ENCODE results near the gene ZBTB5.
"Not testable (repeated sequence)": the region's sequence is repeated elsewhere in the genome, so short reads cannot be mapped to it uniquely, and the experiment has no call there.

Gene ZBTB5, protein sequence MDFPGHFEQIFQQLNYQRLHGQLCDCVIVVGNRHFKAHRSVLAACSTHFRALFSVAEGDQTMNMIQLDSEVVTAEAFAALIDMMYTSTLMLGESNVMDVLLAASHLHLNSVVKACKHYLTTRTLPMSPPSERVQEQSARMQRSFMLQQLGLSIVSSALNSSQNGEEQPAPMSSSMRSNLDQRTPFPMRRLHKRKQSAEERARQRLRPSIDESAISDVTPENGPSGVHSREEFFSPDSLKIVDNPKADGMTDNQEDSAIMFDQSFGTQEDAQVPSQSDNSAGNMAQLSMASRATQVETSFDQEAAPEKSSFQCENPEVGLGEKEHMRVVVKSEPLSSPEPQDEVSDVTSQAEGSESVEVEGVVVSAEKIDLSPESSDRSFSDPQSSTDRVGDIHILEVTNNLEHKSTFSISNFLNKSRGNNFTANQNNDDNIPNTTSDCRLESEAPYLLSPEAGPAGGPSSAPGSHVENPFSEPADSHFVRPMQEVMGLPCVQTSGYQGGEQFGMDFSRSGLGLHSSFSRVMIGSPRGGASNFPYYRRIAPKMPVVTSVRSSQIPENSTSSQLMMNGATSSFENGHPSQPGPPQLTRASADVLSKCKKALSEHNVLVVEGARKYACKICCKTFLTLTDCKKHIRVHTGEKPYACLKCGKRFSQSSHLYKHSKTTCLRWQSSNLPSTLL

DNA sequence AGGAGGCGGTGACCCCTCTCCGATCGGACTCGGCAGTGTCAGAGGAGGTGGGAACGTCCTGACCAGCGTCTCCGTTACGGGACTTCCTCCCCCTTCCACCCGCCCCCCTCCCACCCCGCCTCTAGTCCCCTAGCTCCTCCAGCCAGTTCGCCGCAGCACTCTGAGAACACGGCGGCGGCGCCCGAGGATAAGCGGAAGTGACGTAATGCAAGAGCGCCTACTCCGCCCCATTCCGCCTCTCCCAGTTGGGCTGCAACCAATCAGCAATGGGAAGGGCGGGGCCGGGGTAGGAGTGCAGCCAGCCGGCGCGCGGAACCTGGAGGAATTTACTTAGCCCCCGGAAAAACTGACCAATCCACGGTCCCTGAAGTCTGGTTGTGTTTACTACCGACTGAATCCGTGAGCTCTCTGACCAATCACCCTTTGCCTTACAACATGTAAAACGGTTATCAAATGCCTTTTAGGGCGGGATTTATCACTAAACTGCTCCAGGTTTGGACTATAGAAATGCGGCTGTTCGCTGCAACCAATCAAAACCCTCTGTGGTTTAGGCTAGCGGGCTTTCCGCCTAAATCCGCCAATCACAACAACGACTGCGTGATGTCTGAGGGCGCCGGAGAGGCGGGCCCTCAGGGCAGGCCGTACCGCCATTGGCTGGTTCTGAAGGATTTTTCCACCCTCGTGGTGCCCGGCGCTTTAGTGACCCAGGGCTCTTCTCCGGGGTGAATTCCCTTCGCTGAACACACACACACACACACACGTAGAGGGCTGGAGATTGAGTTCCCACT is at the start of gene ZBTB5:
ZBTB5 (minus strand) TSS at position 202 of the 788 bp plus-strand sequence. CDS start 22,899 bp downstream, outside the sequence.
- peak; percentile 99 for DNase-seq

DNA sequence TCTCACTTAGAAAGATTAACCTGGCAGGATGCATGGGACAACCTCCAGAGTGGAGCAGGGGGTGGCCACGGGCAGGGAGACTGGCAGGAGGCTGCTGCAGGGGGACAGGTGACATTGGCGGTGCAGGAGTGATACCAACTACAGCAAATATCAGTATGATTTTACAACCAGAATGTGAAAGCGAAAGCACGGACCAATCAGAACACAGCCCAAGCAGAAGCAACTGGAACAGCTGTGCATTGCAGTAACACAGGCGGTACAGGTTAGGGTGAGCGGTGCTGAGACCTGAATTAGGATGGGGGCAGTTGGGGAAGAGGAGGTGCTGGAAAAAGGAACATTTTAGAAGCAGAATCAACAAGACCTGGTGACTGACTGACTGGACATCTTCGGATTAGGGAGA is 49.7 kb upstream of the ZBTB5 start:
- no peak for DNase-seq

GRCh38 chr9:37514415-37514814 is 49.2 kb upstream of the ZBTB5 start:
- not testable (repeated sequence) for DNase-seq

DNA sequence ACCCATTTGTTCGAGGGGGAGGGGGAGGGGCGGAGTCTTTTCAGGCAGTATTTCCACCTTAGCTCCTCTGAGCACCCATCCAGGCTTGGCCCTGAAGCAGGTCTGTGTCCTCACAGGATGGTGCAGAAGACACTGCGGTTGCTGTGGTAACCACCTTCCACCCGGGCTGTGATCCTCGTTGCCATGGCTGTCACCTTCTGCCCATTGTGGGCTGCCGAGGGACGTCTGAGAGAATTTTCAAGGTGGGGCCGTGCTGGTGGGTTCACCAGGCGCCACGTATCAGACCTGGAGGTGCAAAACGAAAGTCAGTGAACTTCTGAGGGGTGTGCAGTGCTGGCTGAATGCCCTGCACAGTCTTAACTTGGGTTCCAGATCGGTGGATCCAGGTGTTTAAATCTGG is 47.2 kb upstream of the ZBTB5 start:
- DNase-seq: no peak

GRCh38 chr9:37511016-37512010 is 46.1 kb upstream of the ZBTB5 start:
- no peak for DNase-seq

- DNase-seq: not testable (repeated sequence)
These were observed 44.8 kb upstream of the ZBTB5 start for GRCh38 chr9:37510053-37510452.

GRCh38 chr9:37509536-37509935 is 44.3 kb upstream of the ZBTB5 start:
- no peak for DNase-seq

DNA sequence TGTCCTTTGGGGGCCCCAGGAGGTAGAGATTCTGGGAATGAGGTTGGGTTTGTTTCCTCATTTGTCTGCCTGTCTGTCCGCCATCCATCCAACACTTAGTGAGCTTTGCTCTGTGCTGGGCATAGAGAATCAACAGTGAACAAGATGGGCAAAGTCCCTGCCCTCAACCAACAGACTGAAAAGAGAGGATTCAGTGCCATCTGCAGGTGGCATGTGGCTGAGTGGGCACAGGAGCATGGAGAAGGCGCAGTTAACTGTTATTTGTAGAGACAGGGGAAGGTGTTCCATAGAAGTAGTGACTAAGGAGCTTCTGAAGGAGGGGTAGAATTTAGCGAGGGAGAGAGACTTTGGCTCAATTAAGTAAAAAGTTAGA is 43.6 kb upstream of the ZBTB5 start:
- DNase-seq: no peak

- no peak for DNase-seq
These were observed 43.0 kb upstream of the ZBTB5 start for GRCh38 chr9:37508135-37508833.

GRCh38 chr9:37507566-37508134 is 42.4 kb upstream of the ZBTB5 start:
- no peak for DNase-seq

- DNase-seq: no peak
These were observed 39.4 kb upstream of the ZBTB5 start for GRCh38 chr9:37504605-37505004.

DNA sequence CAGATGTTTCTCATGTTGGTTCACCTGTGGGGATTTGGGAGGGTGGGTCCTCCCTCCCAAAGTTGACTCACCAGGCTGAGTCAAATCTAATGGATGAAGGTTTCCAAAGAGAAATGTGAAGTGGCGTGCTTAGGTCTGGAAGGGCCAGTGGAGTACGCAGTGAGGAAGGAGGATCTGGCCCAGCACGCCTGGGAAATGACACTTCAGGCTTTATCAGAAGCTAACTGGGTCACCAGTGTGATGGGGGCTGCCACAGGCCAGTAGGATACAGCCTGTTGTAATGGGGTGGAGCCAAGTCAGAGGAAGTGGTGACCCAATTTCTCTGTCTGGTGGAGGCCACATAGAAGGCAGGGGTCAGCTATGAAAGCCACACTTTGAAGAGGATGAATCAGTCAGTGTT is 38.5 kb upstream of the ZBTB5 start:
- DNase-seq: no peak

GRCh38 chr9:37501957-37502596 is 36.8 kb upstream of the ZBTB5 start:
- DNase-seq: no peak

DNA sequence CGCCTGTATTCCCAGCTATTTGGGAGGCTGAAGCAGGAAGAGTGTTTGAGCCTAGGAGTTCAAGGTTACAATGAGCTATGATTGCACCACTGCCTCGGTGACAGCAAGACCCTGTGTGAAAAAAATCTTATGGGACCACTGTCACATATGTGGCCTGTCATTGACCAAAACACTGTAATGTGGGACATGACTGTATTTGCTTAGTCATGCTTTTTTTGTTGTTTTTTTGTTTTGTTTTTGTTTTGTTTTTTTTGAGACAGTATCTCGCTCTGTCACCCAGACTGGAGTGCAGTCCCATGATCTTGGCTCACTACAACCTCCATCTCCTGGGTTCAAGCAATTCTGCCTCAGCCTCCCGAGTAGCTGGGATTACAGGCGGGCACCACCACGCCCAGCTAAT is 34.0 kb upstream of the ZBTB5 start:
- DNase-seq: no peak

- no peak for DNase-seq
These were observed 33.2 kb upstream of the ZBTB5 start for GRCh38 chr9:37498457-37498856.

DNA sequence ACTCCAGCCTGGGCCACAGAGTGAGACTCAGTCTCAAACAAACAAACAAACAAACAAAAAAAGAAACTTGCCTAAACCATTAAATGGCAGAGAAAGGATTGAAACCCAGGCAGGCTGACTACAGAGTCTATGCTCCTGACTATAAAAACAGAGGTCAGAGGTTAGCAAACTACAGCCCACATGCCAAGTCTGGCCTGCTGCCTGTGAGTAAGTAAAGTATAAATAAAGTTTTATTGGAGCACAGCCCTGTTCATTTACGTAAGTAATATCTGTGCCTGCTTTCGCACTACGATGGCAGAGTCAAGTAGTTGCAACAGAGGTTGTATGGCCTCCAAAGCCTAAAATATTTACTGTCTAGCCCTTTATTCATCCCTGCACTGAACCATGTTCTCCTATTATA is 32.1 kb upstream of the ZBTB5 start:
- no peak for DNase-seq

GRCh38 chr9:37496020-37496419 is 30.8 kb upstream of the ZBTB5 start:
- no peak for DNase-seq

GRCh38 chr9:37495571-37495970 is 30.3 kb upstream of the ZBTB5 start:
- no peak for DNase-seq

DNA sequence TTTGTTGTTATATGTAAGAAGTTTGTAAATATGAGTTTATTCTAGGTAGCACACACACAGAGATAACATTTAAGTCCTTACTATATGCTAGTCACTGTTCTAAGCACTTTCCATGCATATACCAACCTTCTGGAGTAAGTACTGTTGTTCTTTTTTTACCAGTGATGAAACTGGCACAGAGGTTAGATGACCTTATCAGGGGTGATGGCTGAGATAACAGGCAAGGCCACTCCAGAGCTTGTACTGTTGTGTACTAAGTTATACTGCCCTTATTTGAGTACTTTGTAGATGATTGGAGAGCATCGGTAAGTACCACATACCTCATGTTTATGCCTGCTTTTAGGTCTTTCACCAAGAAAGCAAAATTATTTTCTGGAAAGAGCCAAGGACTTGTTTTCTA is 26.7 kb upstream of the ZBTB5 start:
- DNase-seq: no peak

DNA sequence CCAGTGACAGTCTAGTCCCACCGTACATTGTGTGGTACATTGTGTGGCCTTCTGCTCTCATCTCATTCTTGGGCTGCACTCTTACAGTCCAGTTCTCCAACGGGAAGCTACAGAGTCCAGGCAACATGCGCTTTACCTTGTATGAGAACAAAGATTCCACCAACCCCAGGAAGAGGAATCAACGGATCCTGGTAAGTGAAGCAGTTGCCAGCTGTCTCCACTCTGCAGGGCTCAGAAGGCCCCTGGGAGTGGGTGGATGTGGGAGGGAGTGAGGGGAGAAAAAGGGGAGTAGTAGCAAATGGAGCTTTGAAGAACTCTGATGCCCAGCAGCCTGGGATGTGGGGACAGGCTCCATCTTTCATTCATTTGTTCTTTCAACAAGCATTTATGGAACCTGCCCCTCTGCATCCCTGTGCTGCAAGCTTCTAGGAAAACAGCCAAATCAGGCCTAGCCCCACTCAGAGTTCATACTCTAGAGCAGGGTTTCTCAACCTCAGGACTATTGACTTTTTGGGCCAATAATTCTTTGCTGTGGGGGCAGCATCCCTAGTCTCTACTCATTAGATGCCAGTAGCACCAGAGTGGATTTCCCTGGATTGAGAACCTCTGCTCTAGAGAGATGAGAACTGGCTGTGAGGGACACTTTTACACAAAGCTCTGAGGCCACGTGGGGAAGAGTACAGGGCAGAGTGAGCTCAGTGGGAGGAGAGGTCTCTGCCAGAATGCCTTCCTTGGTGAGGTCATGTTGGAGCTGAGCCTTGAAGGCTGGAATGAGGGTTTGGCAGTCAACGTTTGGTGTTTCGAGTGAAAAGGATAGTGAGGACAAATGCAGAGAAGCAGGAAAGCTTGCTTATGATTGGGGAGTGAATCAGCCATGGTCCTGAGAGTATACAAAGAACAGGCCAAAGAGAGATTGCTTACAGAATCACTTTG is 21.6 kb upstream of the ZBTB5 start:
- DNase-seq: no peak
